Esophagus squamous epithelium (tissue), 4 donors: Measurements from ENCODE around the gene GJA3.

Source experiments
- CTCF ChIP-seq, 6 experiments: fragments of 450-650 bp in 4 of 6; fragments of 200-600 bp in 2 of 6; sonication (generic) in 2 of 6; IDR thresholded peaks; one replicate each; pipeline ENCODE4 v1.5.1; 2016 to 2019; ENCODE audit warnings: antibody characterized with exemption in 6 of 6, mild to moderate bottlenecking in 4 of 6, moderate library complexity in 4 of 6
- POLR2A ChIP-seq, 4 donors: fragments of 450-650 bp; IDR thresholded peaks; one replicate each; pipeline ENCODE4 v1.6.1; 2017; ENCODE audit warnings: antibody characterized with exemption in 4 of 4, mild to moderate bottlenecking in 4 of 4, moderate library complexity in 3 of 4

GRCh38 chr13:20118268-20119140, 42.3 kb downstream of the GJA3 start:
- TF ChIP-seq CTCF (IDR thresholded peaks at IDR 0.05): no peak
- no peak for TF ChIP-seq POLR2A (IDR thresholded peaks at IDR 0.05)
